Neural cell (in vitro differentiated cells): Measurements from ENCODE around the gene FCRL1. TPM values are rescaled to one million over a fixed set of nuclear protein-coding genes. Genes with fewer than 3 reads are reported as not detected.

Experiments used
- H2AFZ ChIP-seq: fragments of 200-600, 300-800 bp; sonication (generic), shearing (Covaris generic); 2 replicates; pipeline ENCODE4 v1.6.0; 2014; ENCODE audit warnings: low read depth, mild to moderate bottlenecking, antibody characterized with exemption, low read length, moderate library complexity
- H3F3A ChIP-seq: fragments of 200-600 bp; shearing (Covaris generic); 2 replicates; pipeline ENCODE4 v1.6.1; 2016; ENCODE audit warnings: mild to moderate bottlenecking, moderate library complexity, mixed read lengths, antibody characterized with exemption, low read length; ENCODE audit not compliant: insufficient read depth, poor library complexity, severe bottlenecking
- H3K27ac ChIP-seq: fragments of 200-600, 300-800 bp; sonication (generic), shearing (Covaris generic); 2 replicates; pipeline ENCODE4 v1.5.1; 2014; ENCODE audit warnings: mild to moderate bottlenecking, low read length, moderate library complexity
- H3K27me3 ChIP-seq: fragments of 300-800, 200-600 bp; sonication (generic), shearing (Covaris generic); 2 replicates; pipeline ENCODE4 v1.6.0; 2014; ENCODE audit warnings: mild to moderate bottlenecking, low read depth, low read length, moderate library complexity; ENCODE audit not compliant: insufficient read depth
- H3K36me3 ChIP-seq: fragments of 300-800, 200-600 bp; sonication (generic), shearing (Covaris generic); 2 replicates; pipeline ENCODE4 v1.5.1; 2014; ENCODE audit warnings: mild to moderate bottlenecking, antibody characterized with exemption, low read length, moderate library complexity; ENCODE audit not compliant: insufficient read depth
- H3K4me2 ChIP-seq: fragments of 300-800, 200-600 bp; sonication (generic), shearing (Covaris generic); 2 replicates; pipeline ENCODE4 v1.6.0; 2014; ENCODE audit warnings: mild to moderate bottlenecking, low read length
- H3K4me3 ChIP-seq: fragments of 300-800, 200-600 bp; sonication (generic), shearing (Covaris generic); 2 replicates; pipeline ENCODE4 v1.5.1; 2014; ENCODE audit warnings: mild to moderate bottlenecking, low read length, moderate library complexity
- H3K79me2 ChIP-seq: fragments of 200-600 bp; shearing (Covaris generic); replicated peaks from 2 replicates; pipeline ENCODE4 v1.6.0; 2014; ENCODE audit warnings: mild to moderate bottlenecking, low read length, moderate library complexity; ENCODE audit not compliant: insufficient read depth
- H3K9ac ChIP-seq: fragments of 300-800, 200-600 bp; sonication (generic), shearing (Covaris generic); 2 replicates; pipeline ENCODE4 v1.6.1; 2016; ENCODE audit warnings: mild to moderate bottlenecking, low read length, mixed read lengths
- H3K9me2 ChIP-seq: fragments of 200-600 bp; shearing (Covaris generic); 2 replicates; pipeline ENCODE4 v1.6.1; 2016; ENCODE audit warnings: mild to moderate bottlenecking, low read length, mixed read lengths; ENCODE audit not compliant: insufficient read depth
- H3K9me3 ChIP-seq: fragments of 200-600, 300-800 bp; sonication (generic), shearing (Covaris generic); 2 replicates; pipeline ENCODE4 v1.6.1; 2016; ENCODE audit warnings: mild to moderate bottlenecking, mixed run types, low read length, moderate library complexity, mixed read lengths
- H4K20me1 ChIP-seq: fragments of 200-600 bp; shearing (Covaris generic); 2 replicates; pipeline ENCODE4 v1.6.1; 2016; ENCODE audit warnings: mild to moderate bottlenecking, mixed run types; ENCODE audit not compliant: insufficient read depth
- EP300 ChIP-seq: fragments of 450-650 bp; conservative IDR thresholded peaks from 2 replicates; pipeline ENCODE4 v1.6.1; 2014; ENCODE audit warnings: antibody characterized with exemption, mild to moderate bottlenecking, moderate library complexity; ENCODE audit not compliant: poor library complexity, severe bottlenecking
- EZH2 ChIP-seq: fragments of 200-600, 300-800 bp; shearing (Covaris generic), sonication (generic); IDR thresholded peaks from 2 replicates; pipeline ENCODE4 v1.6.1; 2014; ENCODE audit warnings: antibody characterized with exemption, low read length, borderline replicate concordance, mild to moderate bottlenecking; ENCODE audit not compliant: insufficient read depth, poor library complexity, severe bottlenecking
- MXI1 ChIP-seq: fragments of 450-650 bp; conservative IDR thresholded peaks from 2 replicates; pipeline ENCODE4 v1.6.1; 2014; ENCODE audit warnings: antibody characterized with exemption, mild to moderate bottlenecking; ENCODE audit not compliant: poor library complexity, severe bottlenecking
- POLR2AphosphoS5 ChIP-seq: IDR thresholded peaks from 2 replicates; pipeline ENCODE4 v1.6.1; 2012
- RAD21 ChIP-seq: fragments of 450-650 bp; conservative IDR thresholded peaks from 2 replicates; pipeline ENCODE4 v1.6.1; 2014; ENCODE audit warnings: antibody characterized with exemption, mild to moderate bottlenecking, moderate library complexity
- SMC3 ChIP-seq: fragments of 450-650 bp; conservative IDR thresholded peaks from 2 replicates; pipeline ENCODE4 v1.6.1; 2014; ENCODE audit warnings: antibody characterized with exemption, mild to moderate bottlenecking, moderate library complexity; ENCODE audit not compliant: poor library complexity
- TAF1 ChIP-seq: IDR thresholded peaks from 2 replicates; pipeline ENCODE4 v1.6.1; 2012; ENCODE audit warnings: low read depth
- polyA minus RNA-seq: library from RNA; depleted of rRNA, polyadenylated mRNA; stranded (reverse); fragments of >200 nt; gene quantifications from 2 replicates; pipeline ENCODE4 v1.2.3, GENCODE V29; 2014
- polyA plus RNA-seq: library from polyadenylated mRNA; depleted of rRNA; stranded (reverse); fragments of >200 nt; gene quantifications from 2 replicates; pipeline ENCODE4 v1.2.3, GENCODE V29; 2014
- TF ChIP-seq, protein P1 (sequence below): IDR thresholded peaks from 2 replicates; pipeline ENCODE4 v1.6.1; 2012; ENCODE audit warnings: borderline replicate concordance
- TF ChIP-seq, protein P2 (sequence below): fragments of 450-650 bp; IDR thresholded peaks from 2 replicates; pipeline ENCODE4 v1.5.1; 2014; ENCODE audit warnings: antibody characterized with exemption, mild to moderate bottlenecking, moderate library complexity; ENCODE audit not compliant: poor library complexity, severe bottlenecking

FCRL1 gene, protein sequence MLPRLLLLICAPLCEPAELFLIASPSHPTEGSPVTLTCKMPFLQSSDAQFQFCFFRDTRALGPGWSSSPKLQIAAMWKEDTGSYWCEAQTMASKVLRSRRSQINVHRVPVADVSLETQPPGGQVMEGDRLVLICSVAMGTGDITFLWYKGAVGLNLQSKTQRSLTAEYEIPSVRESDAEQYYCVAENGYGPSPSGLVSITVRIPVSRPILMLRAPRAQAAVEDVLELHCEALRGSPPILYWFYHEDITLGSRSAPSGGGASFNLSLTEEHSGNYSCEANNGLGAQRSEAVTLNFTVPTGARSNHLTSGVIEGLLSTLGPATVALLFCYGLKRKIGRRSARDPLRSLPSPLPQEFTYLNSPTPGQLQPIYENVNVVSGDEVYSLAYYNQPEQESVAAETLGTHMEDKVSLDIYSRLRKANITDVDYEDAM
- not detected in 2 replicates for polyA plus RNA-seq
- polyA minus RNA-seq, result not detected in 2 replicates

DNA sequence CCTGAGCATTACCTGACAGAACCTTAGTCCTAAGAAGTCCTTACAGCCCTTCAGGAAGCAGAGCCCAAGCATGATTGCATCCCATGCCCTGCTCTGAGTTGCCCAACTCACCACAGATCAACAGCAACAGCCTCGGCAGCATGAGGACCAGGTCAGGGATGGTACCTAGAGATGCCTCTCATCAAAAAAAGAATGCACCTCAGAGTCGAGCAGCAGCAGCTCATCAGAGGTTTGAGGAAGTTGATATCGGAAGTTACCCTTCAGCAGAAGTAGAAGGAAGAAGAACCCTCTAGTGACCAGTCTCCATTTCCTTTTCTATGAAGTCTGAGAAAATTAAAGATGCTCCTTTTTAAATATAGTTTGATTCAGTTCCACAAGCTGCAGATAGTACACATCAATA is at the start of gene FCRL1:
Gene FCRL1, minus strand, starts transcription at position 225 of the 400 bp plus-strand sequence. Its CDS starts 83 bp downstream, at position 142.
- Histone ChIP-seq H3K27me3 (no peaks in the 10 kb centered on the region), H4K20me1 (no peaks in the 10 kb centered on the region), H3K79me2 (no peaks in the 10 kb centered on the region), H3K9me3 (no peaks in the 10 kb centered on the region), H3K27ac (no peak within 1 kb of the TSS), H3K9ac (no peak within 1 kb of the TSS), H3K36me3 (no peaks in the 10 kb centered on the region), H3K4me3 (no peak within 1 kb of the TSS), H2AFZ (no peak within 1 kb of the TSS), H3K9me2 (no peaks in the 10 kb centered on the region), H3K4me2 (no peak within 1 kb of the TSS), H3F3A (no peaks in the 10 kb centered on the region)
- TF ChIP-seq, protein P1, sequence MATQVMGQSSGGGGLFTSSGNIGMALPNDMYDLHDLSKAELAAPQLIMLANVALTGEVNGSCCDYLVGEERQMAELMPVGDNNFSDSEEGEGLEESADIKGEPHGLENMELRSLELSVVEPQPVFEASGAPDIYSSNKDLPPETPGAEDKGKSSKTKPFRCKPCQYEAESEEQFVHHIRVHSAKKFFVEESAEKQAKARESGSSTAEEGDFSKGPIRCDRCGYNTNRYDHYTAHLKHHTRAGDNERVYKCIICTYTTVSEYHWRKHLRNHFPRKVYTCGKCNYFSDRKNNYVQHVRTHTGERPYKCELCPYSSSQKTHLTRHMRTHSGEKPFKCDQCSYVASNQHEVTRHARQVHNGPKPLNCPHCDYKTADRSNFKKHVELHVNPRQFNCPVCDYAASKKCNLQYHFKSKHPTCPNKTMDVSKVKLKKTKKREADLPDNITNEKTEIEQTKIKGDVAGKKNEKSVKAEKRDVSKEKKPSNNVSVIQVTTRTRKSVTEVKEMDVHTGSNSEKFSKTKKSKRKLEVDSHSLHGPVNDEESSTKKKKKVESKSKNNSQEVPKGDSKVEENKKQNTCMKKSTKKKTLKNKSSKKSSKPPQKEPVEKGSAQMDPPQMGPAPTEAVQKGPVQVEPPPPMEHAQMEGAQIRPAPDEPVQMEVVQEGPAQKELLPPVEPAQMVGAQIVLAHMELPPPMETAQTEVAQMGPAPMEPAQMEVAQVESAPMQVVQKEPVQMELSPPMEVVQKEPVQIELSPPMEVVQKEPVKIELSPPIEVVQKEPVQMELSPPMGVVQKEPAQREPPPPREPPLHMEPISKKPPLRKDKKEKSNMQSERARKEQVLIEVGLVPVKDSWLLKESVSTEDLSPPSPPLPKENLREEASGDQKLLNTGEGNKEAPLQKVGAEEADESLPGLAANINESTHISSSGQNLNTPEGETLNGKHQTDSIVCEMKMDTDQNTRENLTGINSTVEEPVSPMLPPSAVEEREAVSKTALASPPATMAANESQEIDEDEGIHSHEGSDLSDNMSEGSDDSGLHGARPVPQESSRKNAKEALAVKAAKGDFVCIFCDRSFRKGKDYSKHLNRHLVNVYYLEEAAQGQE, result no peak

DNA sequence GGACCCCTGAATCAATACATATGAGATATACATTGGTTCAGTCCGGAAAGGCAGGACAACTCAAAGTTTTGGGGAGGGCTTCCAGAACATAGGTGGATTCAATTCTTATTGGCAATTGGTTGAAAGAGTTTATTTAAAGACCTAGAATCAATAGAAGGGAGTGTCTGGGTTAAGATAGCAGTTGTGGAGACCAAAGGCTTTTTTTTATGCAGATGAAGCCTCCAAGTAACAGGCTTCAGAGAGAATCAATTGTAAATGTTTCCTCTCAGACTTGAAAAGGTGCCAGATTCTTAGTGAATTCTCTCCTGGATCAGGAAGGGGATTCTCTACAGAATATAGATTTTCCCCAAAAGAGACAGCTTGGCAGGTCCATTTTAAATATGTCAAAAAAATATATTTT is 48.7 kb upstream of the FCRL1 start:
- Histone ChIP-seq H3K4me2 (no peak overlapping the region), H3K9ac (no peak overlapping the region), H3K79me2 (no peaks in the 10 kb centered on the region), H3K9me2 (no peaks in the 10 kb centered on the region), H4K20me1 (no peaks in the 10 kb centered on the region), H3K4me3 (no peak overlapping the region), H3F3A (no peaks in the 10 kb centered on the region), H3K27me3 (no peaks in the 10 kb centered on the region), H3K36me3 (no peaks in the 10 kb centered on the region), H3K9me3 (no peaks in the 10 kb centered on the region), H3K27ac (no peak overlapping the region), H2AFZ (no peak overlapping the region)
- TF ChIP-seq EZH2, result no peak
- TF ChIP-seq, protein P1, result no peak
- TF ChIP-seq POLR2AphosphoS5, result no peak
- TF ChIP-seq, protein P2, sequence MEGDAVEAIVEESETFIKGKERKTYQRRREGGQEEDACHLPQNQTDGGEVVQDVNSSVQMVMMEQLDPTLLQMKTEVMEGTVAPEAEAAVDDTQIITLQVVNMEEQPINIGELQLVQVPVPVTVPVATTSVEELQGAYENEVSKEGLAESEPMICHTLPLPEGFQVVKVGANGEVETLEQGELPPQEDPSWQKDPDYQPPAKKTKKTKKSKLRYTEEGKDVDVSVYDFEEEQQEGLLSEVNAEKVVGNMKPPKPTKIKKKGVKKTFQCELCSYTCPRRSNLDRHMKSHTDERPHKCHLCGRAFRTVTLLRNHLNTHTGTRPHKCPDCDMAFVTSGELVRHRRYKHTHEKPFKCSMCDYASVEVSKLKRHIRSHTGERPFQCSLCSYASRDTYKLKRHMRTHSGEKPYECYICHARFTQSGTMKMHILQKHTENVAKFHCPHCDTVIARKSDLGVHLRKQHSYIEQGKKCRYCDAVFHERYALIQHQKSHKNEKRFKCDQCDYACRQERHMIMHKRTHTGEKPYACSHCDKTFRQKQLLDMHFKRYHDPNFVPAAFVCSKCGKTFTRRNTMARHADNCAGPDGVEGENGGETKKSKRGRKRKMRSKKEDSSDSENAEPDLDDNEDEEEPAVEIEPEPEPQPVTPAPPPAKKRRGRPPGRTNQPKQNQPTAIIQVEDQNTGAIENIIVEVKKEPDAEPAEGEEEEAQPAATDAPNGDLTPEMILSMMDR, result no peak
- TF ChIP-seq MXI1, result no peak
- no peak for TF ChIP-seq SMC3
- no peak for TF ChIP-seq EP300
- TF ChIP-seq RAD21, result no peak
- TF ChIP-seq TAF1, result no peak
